Measurements from ENCODE around the gene ALPK3.

The ALPK3 gene

DNA sequence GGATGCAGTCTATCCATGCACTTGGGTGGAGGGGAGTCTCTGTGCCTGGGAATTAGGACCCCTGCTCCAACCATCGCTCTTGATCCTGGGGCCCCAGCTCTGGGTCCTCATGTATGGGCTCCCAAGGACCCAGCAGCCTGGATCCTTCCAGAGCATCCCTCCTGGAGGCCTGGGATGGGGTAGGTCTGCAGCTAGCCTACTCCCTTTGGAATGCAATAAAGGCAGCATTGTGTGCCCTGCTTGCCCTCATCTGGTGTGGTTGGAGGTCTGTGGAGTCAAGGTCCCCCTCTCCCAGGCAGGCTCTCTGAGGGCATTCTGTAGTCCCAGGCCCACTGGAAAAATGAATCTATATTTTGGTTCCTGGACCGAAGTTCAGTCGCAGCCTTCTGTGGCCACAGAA, 52.4 kb downstream of the ALPK3 start:
- TF ChIP-seq CREB1 (IDR thresholded peaks at IDR 0.05; ENCODE audit: low read depth): no peak
- TF ChIP-seq CEBPB (IDR thresholded peaks at IDR 0.05): no peak
- TF ChIP-seq EGR1 (IDR thresholded peaks at IDR 0.05): no peak
- TF ChIP-seq MAX (IDR thresholded peaks at IDR 0.05): no peak
- no peak for TF ChIP-seq TEAD4 (IDR thresholded peaks at IDR 0.05)
- TF ChIP-seq EP300 (IDR thresholded peaks at IDR 0.05; ENCODE audit: borderline replicate concordance): no peak
- no peak for TF ChIP-seq REST (IDR thresholded peaks at IDR 0.05; ENCODE audit: low read depth)
- no peak for TF ChIP-seq USF1 (IDR thresholded peaks at IDR 0.05)
- no peak for TF ChIP-seq TAF1 (IDR thresholded peaks at IDR 0.05; ENCODE audit: low read depth)
- no peak for TF ChIP-seq TCF12 (IDR thresholded peaks at IDR 0.05; ENCODE audit: low read depth)
- no peak for TF ChIP-seq ZBTB7A (IDR thresholded peaks at IDR 0.05; ENCODE audit: low read depth)
- no peak for TF ChIP-seq NFIC (IDR thresholded peaks at IDR 0.05)
- no peak for TF ChIP-seq FOXM1 (IDR thresholded peaks at IDR 0.05; ENCODE audit: borderline replicate concordance, low read depth)
- TF ChIP-seq RAD21 (IDR thresholded peaks at IDR 0.05; ENCODE audit: low read depth): no peak
- TF ChIP-seq YY1 (IDR thresholded peaks at IDR 0.05; ENCODE audit: low read depth): no peak

DNA sequence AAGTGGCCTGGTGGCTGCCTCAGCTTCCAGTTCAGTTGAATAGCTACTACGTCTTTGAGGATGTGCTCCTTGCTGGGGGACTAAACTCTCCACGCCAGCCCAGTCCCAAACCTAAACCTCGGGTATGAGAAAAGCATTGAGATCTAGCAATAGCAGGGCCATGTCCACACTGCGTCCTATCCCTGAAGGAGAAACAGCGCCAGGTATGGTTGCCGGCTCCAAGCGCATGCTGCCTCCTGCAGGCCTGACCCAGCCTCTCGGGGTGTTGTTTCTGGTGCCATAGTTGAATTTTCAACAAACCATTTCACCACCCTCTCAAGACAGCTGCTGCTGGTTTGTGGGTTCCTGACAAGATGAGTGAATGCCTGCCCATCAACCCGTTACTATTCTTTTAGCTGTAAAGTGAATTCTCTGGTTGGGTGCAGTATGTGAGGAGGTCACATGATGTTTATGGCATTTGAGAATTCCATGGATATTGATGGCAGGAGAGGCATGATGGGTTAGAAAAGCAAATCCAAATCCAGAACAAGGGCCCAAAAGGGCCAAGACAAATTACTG, 54.4 kb downstream of the ALPK3 start:
- no peak for TF ChIP-seq YY1 (IDR thresholded peaks at IDR 0.05; ENCODE audit: low read depth)
- peak; percentile 23; the same call in 1 of the 2 replicates for TF ChIP-seq RAD21 (IDR thresholded peaks at IDR 0.05; ENCODE audit: low read depth)

DNA sequence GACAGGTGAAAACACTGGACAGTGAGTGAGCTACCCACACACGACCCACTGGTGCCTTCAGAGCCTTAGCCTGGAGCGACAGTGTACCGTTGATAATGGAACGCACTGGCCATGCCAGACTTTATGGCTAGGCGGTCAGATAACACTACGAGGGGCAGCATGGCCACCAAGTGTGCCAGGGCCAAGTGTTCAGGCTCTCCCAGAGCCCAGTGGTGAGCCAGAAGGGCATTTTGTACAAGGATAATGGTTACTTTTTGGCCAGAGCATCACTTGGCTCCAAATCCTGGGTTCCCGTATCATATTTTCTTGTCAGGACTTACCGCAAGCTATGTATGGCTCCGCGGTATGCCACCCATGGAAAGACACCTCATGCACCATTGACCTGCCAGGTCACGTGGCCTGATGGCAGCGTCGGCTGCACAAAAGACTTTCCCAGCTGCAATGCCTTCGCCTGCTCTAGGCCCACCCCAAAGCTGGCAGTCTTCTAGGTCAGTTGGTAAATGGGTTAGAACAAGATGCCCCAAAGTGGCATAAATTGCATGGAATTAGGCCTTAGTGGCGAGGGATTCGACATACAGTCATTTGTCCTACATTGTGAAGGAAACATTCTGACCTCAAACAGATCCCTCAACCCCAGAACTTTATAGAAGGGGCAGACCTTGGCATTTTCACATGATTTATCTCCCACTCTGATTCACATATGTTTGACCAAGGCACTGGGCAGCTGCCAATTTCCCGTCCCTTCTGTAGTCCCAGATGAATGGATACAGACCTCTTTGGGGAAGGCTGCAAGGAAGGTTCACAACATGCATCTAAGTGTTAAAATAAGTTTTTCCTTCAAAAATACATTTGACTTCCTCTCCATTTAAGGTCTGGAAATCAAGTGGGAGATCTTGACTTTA, 55.1 kb downstream of the ALPK3 start:
- TF ChIP-seq USF1 (IDR thresholded peaks at IDR 0.05) (no peak), REST (IDR thresholded peaks at IDR 0.05; ENCODE audit: low read depth) (no peak), CEBPB (IDR thresholded peaks at IDR 0.05) (no peak), NFIC (IDR thresholded peaks at IDR 0.05) (no peak), RAD21 (IDR thresholded peaks at IDR 0.05; ENCODE audit: low read depth) (no peak), EGR1 (IDR thresholded peaks at IDR 0.05) (no peak), EP300 (IDR thresholded peaks at IDR 0.05; ENCODE audit: borderline replicate concordance) (no peak), TAF1 (IDR thresholded peaks at IDR 0.05; ENCODE audit: low read depth) (no peak), CREB1 (IDR thresholded peaks at IDR 0.05; ENCODE audit: low read depth) (no peak), MAX (IDR thresholded peaks at IDR 0.05) (no peak), TEAD4 (IDR thresholded peaks at IDR 0.05) (no peak), FOXM1 (IDR thresholded peaks at IDR 0.05; ENCODE audit: borderline replicate concordance, low read depth) (no peak), YY1 (IDR thresholded peaks at IDR 0.05; ENCODE audit: low read depth) (no peak), TCF12 (IDR thresholded peaks at IDR 0.05; ENCODE audit: low read depth) (no peak), ZBTB7A (IDR thresholded peaks at IDR 0.05; ENCODE audit: low read depth) (no peak)

DNA sequence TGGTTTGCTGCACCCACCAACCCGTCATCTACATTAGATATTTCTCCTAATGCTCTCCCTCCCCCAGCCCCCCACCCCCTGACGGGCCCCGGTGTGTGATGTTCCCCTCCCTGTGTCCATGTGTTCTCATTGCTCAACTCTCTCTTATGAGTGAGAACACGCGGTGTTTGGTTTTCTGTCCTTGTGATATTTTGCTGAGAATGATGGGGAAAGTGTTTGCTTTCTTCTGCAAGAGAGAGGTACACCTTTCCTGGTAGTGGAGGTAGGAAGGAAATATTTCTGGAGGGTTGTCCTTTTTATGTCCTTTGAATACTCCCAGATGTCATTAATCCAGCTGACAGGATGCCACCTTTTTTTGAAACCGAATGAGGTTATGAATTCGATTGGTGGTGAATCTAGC, 56.8 kb downstream of the ALPK3 start:
- TF ChIP-seq EP300 (IDR thresholded peaks at IDR 0.05; ENCODE audit: borderline replicate concordance) (no peak), YY1 (IDR thresholded peaks at IDR 0.05; ENCODE audit: low read depth) (no peak), USF1 (IDR thresholded peaks at IDR 0.05) (no peak), TCF12 (IDR thresholded peaks at IDR 0.05; ENCODE audit: low read depth) (no peak), RAD21 (IDR thresholded peaks at IDR 0.05; ENCODE audit: low read depth) (no peak), MAX (IDR thresholded peaks at IDR 0.05) (no peak), CEBPB (IDR thresholded peaks at IDR 0.05) (no peak), NFIC (IDR thresholded peaks at IDR 0.05) (no peak), TEAD4 (IDR thresholded peaks at IDR 0.05) (no peak), ZBTB7A (IDR thresholded peaks at IDR 0.05; ENCODE audit: low read depth) (no peak), CREB1 (IDR thresholded peaks at IDR 0.05; ENCODE audit: low read depth) (no peak), FOXM1 (IDR thresholded peaks at IDR 0.05; ENCODE audit: borderline replicate concordance, low read depth) (no peak)

Data from Ishikawa (cell line).